Posterior cingulate gyrus (tissue), 11 donors: ENCODE measurements around the gene PCDH9.

Experiments used
- DNase-seq, 10 donors: peaks; one replicate each; pipeline versions ENCODE4 v3.0.0 to v3.0.0-alpha.2; 2020 to 2021; ENCODE audit warnings: mixed read lengths in 3 of 10
- intact Hi-C: fragments of 100-400 bp; cut with DNase I; formaldehyde crosslinking; loops from one replicate; pipeline ENCODE4 v1.15.1; 2023

Gene PCDH9

GRCh38 chr13:67227131-67227983 is 2.8 kb downstream of the PCDH9 start:
- intact Hi-C loops, result loop anchor here (5.0 to 10.0 kb wide), 2 partner anchors 235 to 343 kb away; no protein-coding TSS in a partner anchor
- DNase-seq, result no peak

GRCh38 chr13:67226696-67227095 is 3.4 kb downstream of the PCDH9 start:
- no peak for DNase-seq
- intact Hi-C loops, result loop anchor here (5.0 to 10.0 kb wide), 2 partner anchors 234 to 342 kb away; no protein-coding TSS in a partner anchor

- peak in 1 of 10 donors; percentile 6 for DNase-seq
- intact Hi-C loops, result loop anchor here (5.0 to 10.0 kb wide), 2 partner anchors 233 to 341 kb away; no protein-coding TSS in a partner anchor
Observed at GRCh38 chr13:67225252-67226159, 4.6 kb downstream of the PCDH9 start.

GRCh38 chr13:67224148-67224846 is 5.8 kb downstream of the PCDH9 start:
- intact Hi-C loops, result loop anchor here (5.0 to 10.0 kb wide), 3 partner anchors 147 to 532 kb away; no protein-coding TSS in a partner anchor
- peak; percentile 73 to 96 (median 82) for DNase-seq

- no peak for DNase-seq
- intact Hi-C loops, result loop anchor here (5.0 to 10.0 kb wide), 3 partner anchors 146 to 531 kb away; no protein-coding TSS in a partner anchor
Observed at GRCh38 chr13:67223742-67224141, 6.4 kb downstream of the PCDH9 start.

- DNase-seq, result no peak
- intact Hi-C loops, result loop anchor here (5.0 to 10.0 kb wide), 3 partner anchors 146 to 531 kb away; no protein-coding TSS in a partner anchor
Observed at GRCh38 chr13:67223024-67223423, 7.1 kb downstream of the PCDH9 start.

GRCh38 chr13:67221630-67222226 is 8.4 kb downstream of the PCDH9 start:
- no peak for DNase-seq
- intact Hi-C loops, result loop anchor here (5.0 to 10.0 kb wide), 3 partner anchors 144 to 529 kb away; no protein-coding TSS in a partner anchor

GRCh38 chr13:67219113-67219512 is 11.0 kb downstream of the PCDH9 start:
- DNase-seq, result no peak
- intact Hi-C loops, result no loop called here

GRCh38 chr13:67217880-67218279 is 12.3 kb downstream of the PCDH9 start:
- intact Hi-C loops, result no loop called here
- no peak for DNase-seq

GRCh38 chr13:67216864-67217263 is 13.3 kb downstream of the PCDH9 start:
- no peak for DNase-seq
- intact Hi-C loops, result no loop called here

- intact Hi-C loops, result no loop called here
- DNase-seq, result no peak
Observed at GRCh38 chr13:67210208-67210607, 19.9 kb downstream of the PCDH9 start.

GRCh38 chr13:67208552-67208951 is 21.6 kb downstream of the PCDH9 start:
- no peak for DNase-seq
- intact Hi-C loops, result no loop called here

GRCh38 chr13:67204764-67205163 is 25.4 kb downstream of the PCDH9 start:
- intact Hi-C loops, result no loop called here

GRCh38 chr13:67200605-67201004 is 29.5 kb downstream of the PCDH9 start:
- no peak for DNase-seq
- intact Hi-C loops, result no loop called here

More at GRCh38 chr13:67204764-67205163, 25.4 kb downstream of the PCDH9 start:
- DNase-seq, result no peak

GRCh38 chr13:67200183-67200582 is 30.0 kb downstream of the PCDH9 start:
- intact Hi-C loops, result no loop called here

GRCh38 chr13:67197704-67198103 is 32.4 kb downstream of the PCDH9 start:
- no peak for DNase-seq
- intact Hi-C loops, result no loop called here

More at GRCh38 chr13:67200183-67200582, 30.0 kb downstream of the PCDH9 start:
- DNase-seq, result no peak

GRCh38 chr13:67193979-67194378 is 36.2 kb downstream of the PCDH9 start:
- DNase-seq, result no peak
- intact Hi-C loops, result no loop called here

- DNase-seq, result no peak
- intact Hi-C loops, result no loop called here
Observed at GRCh38 chr13:67192751-67193150, 37.4 kb downstream of the PCDH9 start.

- DNase-seq, result no peak
- intact Hi-C loops, result no loop called here
Observed at GRCh38 chr13:67186995-67187569, 43.1 kb downstream of the PCDH9 start.
